Activated B cell treated with CpG ODN at 0.5 μM for 24 hours (primary cell): ENCODE measurements around the gene COQ8A. TPM values are rescaled to one million over a fixed set of nuclear protein-coding genes. Genes with fewer than 3 reads are reported as not detected.
A peak's percentile ranks its signal among the peaks of the same experiment; 100 is the strongest.

Experiments used
- ATAC-seq: fragments of 200-7000 bp; cut with Tn5 transposase; one replicate; pipeline ENCODE4 v1.10.0; 2021; ENCODE audit warnings: low read depth, mild to moderate bottlenecking, moderate library complexity
- CTCF ChIA-PET: fragments of 350-600 bp; sonication (Branson Sonifier 250); formaldehyde crosslinking; loops from one replicate; lab custom pipeline; 2021; ENCODE audit warnings: antibody characterized with exemption; lab: Charles Lee
- POLR2A ChIA-PET: fragments of 350-600 bp; sonication (Branson Sonifier 250); formaldehyde crosslinking; loops from one replicate; lab custom pipeline; 2021; ENCODE audit warnings: antibody characterized with exemption; lab: Charles Lee
- DNase-seq: peaks from one replicate; pipeline ENCODE4 v3.0.0; 2022
- H3K27ac Mint-ChIP-seq: one replicate; pipeline ENCODE4 v1.8.0; 2020; ENCODE audit warnings: mixed read lengths
- H3K27me3 Mint-ChIP-seq: one replicate; pipeline ENCODE4 v1.8.0; 2021; ENCODE audit warnings: mixed read lengths
- H3K36me3 Mint-ChIP-seq: one replicate; pipeline ENCODE4 v1.8.0; 2021; ENCODE audit warnings: low read depth, mixed read lengths
- H3K4me1 Mint-ChIP-seq: one replicate; pipeline ENCODE4 v1.8.0; 2021; ENCODE audit warnings: mixed read lengths
- H3K4me3 Mint-ChIP-seq: one replicate; pipeline ENCODE4 v1.8.0; 2020; ENCODE audit warnings: mild to moderate bottlenecking, mixed read lengths
- H3K9me3 Mint-ChIP-seq: one replicate; pipeline ENCODE4 v1.8.0; 2020; ENCODE audit warnings: mixed read lengths
- CTCF ChIP-seq: fragments of 200-600 bp; IDR thresholded peaks from one replicate; pipeline ENCODE4 v1.8.0; 2022; ENCODE audit warnings: antibody characterized with exemption, mild to moderate bottlenecking
- intact Hi-C: fragments of 100-400 bp; cut with micrococcal nuclease; formaldehyde crosslinking; loops from one replicate; pipeline ENCODE4 v1.15.1; 2024
- total RNA-seq: library from RNA; stranded (reverse); gene quantifications from 2 replicates; pipeline ENCODE4 v1.2.3, GENCODE V29; 2022

The COQ8A gene
- total RNA-seq, 1 donor from 2014 or later = 28.5 TPM

GRCh38 chr1:226908913-226909312 lies 31.2 kb upstream of the COQ8A start:
- Mint-ChIP-seq H3K9me3 (no peaks in the 10 kb centered on the region), H3K27ac (no peak overlapping the region)
- CTCF ChIA-PET = no interaction called here

DNA sequence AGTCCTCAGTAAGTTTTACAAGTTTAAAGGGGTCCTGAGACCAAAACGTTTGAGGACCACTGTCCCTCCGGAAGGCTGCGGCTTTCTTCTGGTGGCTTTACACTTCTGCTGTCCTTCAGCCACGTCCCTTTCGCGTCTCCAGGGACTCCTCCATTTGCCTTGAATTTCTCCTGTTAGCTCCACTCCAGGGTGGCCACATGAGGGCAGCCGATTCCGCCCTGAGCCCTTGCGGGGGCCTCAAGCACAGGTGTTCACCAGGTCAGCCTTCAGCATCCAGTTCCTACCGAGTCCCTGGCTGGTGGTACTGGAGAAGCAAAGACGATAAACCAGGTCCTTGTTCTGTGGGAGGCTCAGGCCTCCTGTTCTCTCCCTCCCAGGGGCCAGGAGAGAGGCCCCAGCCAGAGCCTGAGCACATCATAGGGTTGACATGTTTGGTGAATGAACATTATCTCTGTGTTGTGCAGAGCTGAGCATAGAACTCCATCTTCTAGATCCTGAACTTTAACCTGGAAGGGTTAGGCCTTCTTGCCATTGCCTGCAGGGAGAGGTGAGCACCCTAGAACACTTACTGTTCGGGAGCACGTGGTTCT lies 27.4 kb upstream of the COQ8A start:
- intact Hi-C loops = loop anchor here (1.0 to 5.0 kb wide), 3 partner anchors 286 to 630 kb away; no protein-coding TSS in a partner anchor
- ChIA-PET POLR2A (interaction anchor here (0.6 kb wide), 1 partner anchor 58 kb away, joined by 14 read pairs; no protein-coding TSS in a partner anchor), CTCF (interaction anchor here (1.1 to 1.5 kb wide), 5 partner anchors 26 to 630 kb away, joined by 3 to 9 read pairs (median 3); no protein-coding TSS in a partner anchor)
- Mint-ChIP-seq H3K36me3 (no peaks in the 10 kb centered on the region), H3K27ac (no peak overlapping the region), H3K4me1 (no peaks in the 10 kb centered on the region), H3K9me3 (no peaks in the 10 kb centered on the region), H3K4me3 (no peak overlapping the region), H3K27me3 (no peaks in the 10 kb centered on the region)
- DNase-seq (no peak), ATAC-seq (peak; percentile 42)
- no peak for TF ChIP-seq CTCF

More at GRCh38 chr1:226908913-226909312, 31.2 kb upstream of the COQ8A start:
- Mint-ChIP-seq H3K4me1 (no peaks in the 10 kb centered on the region), H3K27me3 (no peaks in the 10 kb centered on the region), H3K4me3 (no peak overlapping the region), H3K36me3 (peaks cover 2% of the 10 kb centered on the region)
- DNase-seq (no peak), ATAC-seq (no peak)
- intact Hi-C loops = no loop called here
- TF ChIP-seq CTCF = no peak
- POLR2A ChIA-PET = no interaction called here

GRCh38 chr1:226915672-226915995 lies 24.5 kb upstream of the COQ8A start:
- Mint-ChIP-seq H3K9me3 (no peaks in the 10 kb centered on the region), H3K27me3 (no peaks in the 10 kb centered on the region), H3K27ac (no peak overlapping the region), H3K4me3 (no peak overlapping the region), H3K36me3 (no peaks in the 10 kb centered on the region), H3K4me1 (no peaks in the 10 kb centered on the region)
- no peak for ATAC-seq
- no peak for TF ChIP-seq CTCF
- ChIA-PET POLR2A (no interaction called here), CTCF (no interaction called here)
- intact Hi-C loops = no loop called here
- DNase-seq = no peak

- POLR2A ChIA-PET = no interaction called here
- no peaks in the 10 kb centered on the region for H3K9me3 Mint-ChIP-seq
- H3K27me3 Mint-ChIP-seq = no peaks in the 10 kb centered on the region
- H3K36me3 Mint-ChIP-seq = no peaks in the 10 kb centered on the region
- no peaks in the 10 kb centered on the region for H3K4me1 Mint-ChIP-seq
- intact Hi-C loops = no loop called here
- ATAC-seq (no peak), DNase-seq (no peak)
- CTCF ChIA-PET = no interaction called here
- no peak overlapping the region for H3K4me3 Mint-ChIP-seq
- no peak overlapping the region for H3K27ac Mint-ChIP-seq
- no peak for TF ChIP-seq CTCF
These were observed 23.6 kb upstream of the COQ8A start for GRCh38 chr1:226916497-226916896.

GRCh38 chr1:226919587-226919986 lies 20.5 kb upstream of the COQ8A start:
- CTCF ChIA-PET = interaction anchor here (0.7 kb wide), 1 partner anchor 12 kb away, joined by 3 read pairs; no protein-coding TSS in a partner anchor

More at GRCh38 chr1:226919587-226919986, 20.5 kb upstream of the COQ8A start:
- Mint-ChIP-seq H3K27ac (no peak overlapping the region), H3K36me3 (no peaks in the 10 kb centered on the region), H3K4me3 (no peak overlapping the region), H3K9me3 (no peaks in the 10 kb centered on the region), H3K27me3 (no peaks in the 10 kb centered on the region), H3K4me1 (no peaks in the 10 kb centered on the region)
- ATAC-seq = no peak
- intact Hi-C loops = no loop called here
- no peak for TF ChIP-seq CTCF
- POLR2A ChIA-PET = no interaction called here
- DNase-seq = no peak
